Prostate gland (tissue), 2 donors: ENCODE measurements around the gene TPGS1.

Experiments
- CTCF ChIP-seq, 4 experiments: fragments of 200-600 bp in 2 of 4; fragments of 450-650 bp in 2 of 4; sonication (generic) in 2 of 4; IDR thresholded peaks; 1 replicate in 3 of 4; 2 replicates in 1 of 4; pipeline ENCODE4 v1.5.1; 2016 to 2019; ENCODE audit warnings: antibody characterized with exemption in 4 of 4, mild to moderate bottlenecking in 2 of 4, moderate library complexity in 2 of 4
- POLR2A ChIP-seq: fragments of 450-650 bp; IDR thresholded peaks from one replicate; pipeline ENCODE4 v1.6.1; 2016; ENCODE audit warnings: antibody characterized with exemption, mild to moderate bottlenecking

GRCh38 chr19:480016-480855 lies 27.1 kb upstream of the TPGS1 start:
- TF ChIP-seq CTCF (IDR thresholded peaks at IDR 0.05) (peak in 3 of 4 experiments; percentile 55 to 82 (median 77)), POLR2A (no peak)
